K562 (cell line): ENCODE measurements around the gene IGF2BP1. TPM values are rescaled to one million over a fixed set of nuclear protein-coding genes. Genes with fewer than 3 reads are reported as not detected.

Source experiments
- BRD9 ChIP-seq: fragments of 450-650 bp; IDR thresholded peaks from 2 replicates; pipeline ENCODE4 v1.6.1; 2018; ENCODE audit warnings: low read depth; ENCODE audit not compliant: partially characterized antibody
- CTCF ChIP-seq, 3 experiments: IDR thresholded peaks in 2 of 3; conservative IDR thresholded peaks in 1 of 3; 2 replicates each; pipeline ENCODE4 v1.5.1; 2011 to 2012; ENCODE audit warnings: low read length in 3 of 3, mild to moderate bottlenecking in 3 of 3, control low read depth in 2 of 3, improper control_type of control experiment in 1 of 3, inconsistent platforms in 1 of 3, low read depth in 1 of 3, mixed read lengths in 1 of 3, moderate library complexity in 1 of 3; ENCODE audit not compliant: insufficient read depth in 2 of 3
- HMBOX1 ChIP-seq: sonication (generic); IDR thresholded peaks from 2 replicates; pipeline ENCODE4 v1.6.1; 2016
- LARP7 ChIP-seq: fragments of 450-650 bp; IDR thresholded peaks from 2 replicates; pipeline ENCODE4 v1.6.1; 2016
- MAFG ChIP-seq: fragments of 450-650 bp; conservative IDR thresholded peaks from 2 replicates; pipeline ENCODE4 v1.6.1; 2016; ENCODE audit warnings: missing genetic modification characterization, missing compliant biosample characterization
- RCOR1 ChIP-seq, 2 experiments: IDR thresholded peaks; 2 replicates each; pipeline ENCODE4 v1.6.1; 2012; ENCODE audit warnings: low read depth in 2 of 2, low read length in 2 of 2, borderline replicate concordance in 1 of 2, improper control_type of control experiment in 1 of 2
- ZNF184 ChIP-seq: sonication (generic); formaldehyde crosslinking; IDR thresholded peaks from 2 replicates; pipeline ENCODE4 v1.5.0; 2020; ENCODE audit warnings: missing genetic modification reagents
- polyA plus RNA-seq, 8 experiments: library from polyadenylated mRNA; depleted of rRNA in 4 of 8; stranded (reverse) in 5 of 8; unstranded in 3 of 8; fragments of >200 nt; fragmentation: Nextera tagmentation in 2 of 8; fragmentation: Illumina TruSeq in 1 of 8; extraction: Ambion mirVana in 2 of 8; extraction: Trizol in 1 of 8; gene quantifications; 2 replicates each; pipeline versions ENCODE4 v1.2.1 to v1.2.3, GENCODE V29; 2011 to 2014; ENCODE audit warnings: inconsistent platforms in 1 of 8, missing spikeins in 1 of 8
- total RNA-seq, 7 experiments: library from RNA; depleted of rRNA in 6 of 7; stranded (reverse); fragments of >200 nt in 6 of 7; fragmentation: Illumina TruSeq in 2 of 7; extraction: Trizol in 2 of 7; gene quantifications; 2 replicates each; pipeline versions ENCODE4 v1.2.1 to v1.2.3, GENCODE V29; 2011 to 2021; ENCODE audit warnings: low replicate concordance in 1 of 7

Gene IGF2BP1
- total and polyA plus RNA-seq, 9 of the 15 experiments (the other 6 are each of a cell fraction or from before 2014, with no cell fraction given) = 13.0 to 318 (median 53.6) TPM

GRCh38 chr17:48994549-48995303 lies 2.5 kb upstream of the IGF2BP1 start (continued):
- TF ChIP-seq MAFG (tag) = no peak
- TF ChIP-seq HMBOX1 = no peak
- 0 out of 4 replicates have a peak, but pooled peaks of 1 of the 2 experiments have one; percentile 3 for TF ChIP-seq RCOR1 (IDR thresholded peaks at IDR 0.05; ENCODE audit: borderline replicate concordance in 1 of 2, low read depth in 2 of 2, low read length in 2 of 2)
- TF ChIP-seq ZNF184 (CRISPR knock-in tag) = no peak
- TF ChIP-seq BRD9 = peak; percentile 44
- no peak for TF ChIP-seq CTCF (IDR thresholded peaks at IDR 0.05 in 2 of 3, conservative IDR thresholded peaks at IDR 0.05 in 1 of 3; ENCODE audit: insufficient read depth in 2 of 3, low read depth in 1 of 3, low read length in 3 of 3)
- TF ChIP-seq LARP7 = no peak
